Measurements from ENCODE around the gene PAPPA. TPM values are rescaled to one million over a fixed set of nuclear protein-coding genes. Genes with fewer than 3 reads are reported as not detected.

PAPPA gene
- total RNA-seq, 1 donor from 2014 or later: 1.3 TPM

DNA sequence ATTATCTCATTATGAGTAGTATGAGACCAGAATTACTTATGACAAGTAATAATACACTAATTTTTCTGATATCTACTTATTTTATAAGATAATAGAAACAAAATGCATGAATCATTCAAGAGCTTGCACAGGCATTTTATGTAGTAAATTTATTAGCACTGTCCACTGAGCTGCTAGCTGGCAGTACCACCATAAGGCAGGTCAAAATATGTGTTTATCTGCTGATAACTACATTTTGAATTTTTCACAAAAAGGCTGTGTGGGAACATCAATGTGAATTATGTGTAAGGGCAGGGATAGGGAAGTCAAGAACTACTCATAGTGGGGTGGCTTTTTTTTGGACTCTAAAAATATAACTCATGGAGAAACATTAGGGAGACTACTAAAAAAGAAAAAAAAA is 249.6 kb downstream of the PAPPA start:
- FAIRE-seq (no peak), DNase-seq (ENCODE audit: low read depth) (no peak)
- Histone ChIP-seq H3K36me3 (ENCODE audit: control insufficient read depth, insufficient read depth, low read length) (no peaks in the 10 kb centered on the region), H3K4me3 (ENCODE audit: low read depth, low read length) (no peak overlapping the region), H3K27me3 (ENCODE audit: control insufficient read depth, insufficient read depth, low read length) (peaks cover 2% of the 10 kb centered on the region)
- TF ChIP-seq, protein P1, sequence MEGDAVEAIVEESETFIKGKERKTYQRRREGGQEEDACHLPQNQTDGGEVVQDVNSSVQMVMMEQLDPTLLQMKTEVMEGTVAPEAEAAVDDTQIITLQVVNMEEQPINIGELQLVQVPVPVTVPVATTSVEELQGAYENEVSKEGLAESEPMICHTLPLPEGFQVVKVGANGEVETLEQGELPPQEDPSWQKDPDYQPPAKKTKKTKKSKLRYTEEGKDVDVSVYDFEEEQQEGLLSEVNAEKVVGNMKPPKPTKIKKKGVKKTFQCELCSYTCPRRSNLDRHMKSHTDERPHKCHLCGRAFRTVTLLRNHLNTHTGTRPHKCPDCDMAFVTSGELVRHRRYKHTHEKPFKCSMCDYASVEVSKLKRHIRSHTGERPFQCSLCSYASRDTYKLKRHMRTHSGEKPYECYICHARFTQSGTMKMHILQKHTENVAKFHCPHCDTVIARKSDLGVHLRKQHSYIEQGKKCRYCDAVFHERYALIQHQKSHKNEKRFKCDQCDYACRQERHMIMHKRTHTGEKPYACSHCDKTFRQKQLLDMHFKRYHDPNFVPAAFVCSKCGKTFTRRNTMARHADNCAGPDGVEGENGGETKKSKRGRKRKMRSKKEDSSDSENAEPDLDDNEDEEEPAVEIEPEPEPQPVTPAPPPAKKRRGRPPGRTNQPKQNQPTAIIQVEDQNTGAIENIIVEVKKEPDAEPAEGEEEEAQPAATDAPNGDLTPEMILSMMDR (IDR thresholded peaks at IDR 0.05; ENCODE audit: insufficient read depth, low read length, severe bottlenecking): no peak

DNA sequence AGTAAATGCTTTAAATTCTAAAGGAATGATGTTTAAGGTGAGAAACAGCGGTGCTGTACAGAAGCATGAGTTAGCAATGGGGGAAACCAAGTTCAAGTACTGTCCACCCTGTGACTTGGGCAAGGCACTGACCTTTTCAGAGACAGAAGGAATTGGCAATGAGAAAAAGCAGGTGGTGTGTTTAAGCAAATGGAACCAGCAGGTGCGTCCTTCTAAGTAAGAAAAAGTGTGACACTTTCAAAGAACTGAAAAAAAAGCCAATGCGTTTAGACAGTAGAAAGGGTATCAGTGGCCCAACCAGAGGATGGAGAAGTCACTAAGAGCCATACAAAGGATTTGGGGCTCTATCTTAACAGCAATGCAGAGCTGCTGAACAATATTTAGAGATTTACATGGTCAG is 250.6 kb downstream of the PAPPA start:
- TF ChIP-seq, protein P1 (IDR thresholded peaks at IDR 0.05; ENCODE audit: insufficient read depth, low read length, severe bottlenecking): no peak
- H3K4me3 ChIP-seq (ENCODE audit: low read depth, low read length): no peak overlapping the region
- DNase-seq (ENCODE audit: low read depth) (no peak), FAIRE-seq (no peak)
- peaks cover 2% of the 10 kb centered on the region for H3K27me3 ChIP-seq (ENCODE audit: control insufficient read depth, insufficient read depth, low read length)
- H3K36me3 ChIP-seq (ENCODE audit: control insufficient read depth, insufficient read depth, low read length): no peaks in the 10 kb centered on the region

DNA sequence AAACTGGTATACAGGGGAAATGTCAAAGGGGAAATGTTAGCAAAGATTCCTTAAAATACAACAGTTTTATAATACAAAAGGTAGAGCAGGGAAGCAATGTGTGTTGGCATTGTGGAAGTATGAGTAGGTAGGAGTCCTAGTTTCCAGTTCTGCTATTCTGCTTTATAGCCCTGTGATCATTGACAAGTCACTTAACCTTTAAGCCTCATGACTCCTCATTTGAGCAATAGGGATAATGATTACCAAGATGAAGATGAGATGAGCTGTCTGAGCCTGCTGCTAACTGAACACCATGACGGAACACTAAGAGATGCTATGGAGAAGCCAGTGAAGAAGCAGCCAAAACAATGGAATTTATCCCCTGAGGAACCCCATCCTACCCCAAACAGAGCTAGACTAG is 251.7 kb downstream of the PAPPA start:
- DNase-seq (ENCODE audit: low read depth): no peak
- H3K36me3 ChIP-seq (ENCODE audit: control insufficient read depth, insufficient read depth, low read length): no peaks in the 10 kb centered on the region
- TF ChIP-seq, protein P1 (IDR thresholded peaks at IDR 0.05; ENCODE audit: insufficient read depth, low read length, severe bottlenecking): no peak
- peaks cover 2% of the 10 kb centered on the region for H3K27me3 ChIP-seq (ENCODE audit: control insufficient read depth, insufficient read depth, low read length)
- no peak for FAIRE-seq
- H3K4me3 ChIP-seq (ENCODE audit: low read depth, low read length): no peak overlapping the region

DNA sequence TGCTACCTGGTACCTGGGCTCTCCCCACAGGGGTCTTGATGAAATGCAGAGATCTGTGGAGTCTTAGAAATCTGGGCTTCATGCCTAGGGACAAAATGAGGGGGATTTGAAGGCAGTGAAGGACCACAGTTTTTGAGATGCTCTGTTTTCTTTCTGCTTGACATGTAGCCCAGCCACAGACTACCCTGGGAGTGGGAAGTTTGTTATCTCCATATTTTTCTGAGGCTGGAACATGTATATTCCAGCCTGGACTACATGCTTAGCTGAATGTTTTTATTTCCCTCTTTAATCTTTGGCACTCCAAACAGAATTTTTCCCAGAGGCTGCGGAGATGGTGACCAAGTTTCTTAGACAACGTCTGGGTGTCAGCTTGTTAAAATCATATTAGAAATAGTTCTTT is 252.9 kb downstream of the PAPPA start:
- peaks cover 2% of the 10 kb centered on the region for H3K27me3 ChIP-seq (ENCODE audit: control insufficient read depth, insufficient read depth, low read length)
- no peak for DNase-seq (ENCODE audit: low read depth)
- no peak for FAIRE-seq
- no peak overlapping the region for H3K4me3 ChIP-seq (ENCODE audit: low read depth, low read length)
- TF ChIP-seq, protein P1 (IDR thresholded peaks at IDR 0.05; ENCODE audit: insufficient read depth, low read length, severe bottlenecking): no peak
- no peaks in the 10 kb centered on the region for H3K36me3 ChIP-seq (ENCODE audit: control insufficient read depth, insufficient read depth, low read length)

DNA sequence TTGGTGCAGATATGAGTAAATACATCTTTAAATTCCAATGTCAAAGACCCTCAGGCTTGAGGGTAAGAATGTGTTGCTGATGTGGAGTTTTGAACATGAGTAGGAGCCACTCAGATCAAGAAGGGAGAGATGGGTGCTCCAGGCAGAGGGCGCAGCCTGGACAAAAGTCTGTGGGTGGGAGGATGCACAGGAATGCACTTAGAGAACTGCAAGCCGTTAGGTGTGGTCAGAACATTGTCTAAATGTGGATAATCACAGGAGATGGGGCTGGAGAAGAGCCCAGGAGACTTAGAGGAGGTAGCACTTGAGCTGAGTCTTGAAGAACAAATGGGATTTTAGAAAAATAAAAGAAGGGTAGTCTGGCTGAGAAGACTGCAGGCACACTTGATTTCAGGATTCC is 255.5 kb downstream of the PAPPA start:
- peaks cover 2% of the 10 kb centered on the region for H3K27me3 ChIP-seq (ENCODE audit: control insufficient read depth, insufficient read depth, low read length)
- no peak for FAIRE-seq

DNA sequence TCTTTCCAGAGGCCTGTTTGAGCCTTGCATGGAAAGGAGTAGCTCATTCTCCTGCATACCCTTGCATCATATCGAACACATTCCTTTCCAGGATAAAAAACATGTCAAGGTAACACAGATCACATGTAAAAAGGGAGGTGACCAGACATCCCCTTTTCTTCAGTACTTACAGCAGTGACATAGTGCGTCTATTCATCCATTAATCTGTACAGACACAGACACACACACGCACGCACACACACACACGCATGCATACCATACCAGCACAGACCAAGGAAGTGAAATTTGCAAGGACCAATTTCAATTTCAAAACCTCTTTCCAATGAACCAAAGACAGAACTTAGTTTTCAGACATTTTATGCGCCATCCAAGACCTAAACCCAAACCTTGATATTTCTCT is 256.0 kb downstream of the PAPPA start:
- DNase-seq (ENCODE audit: low read depth) (no peak), FAIRE-seq (peak; percentile 55)
- H3K27me3 ChIP-seq (ENCODE audit: control insufficient read depth, insufficient read depth, low read length): peaks cover 2% of the 10 kb centered on the region
- no peak overlapping the region for H3K4me3 ChIP-seq (ENCODE audit: low read depth, low read length)
- no peaks in the 10 kb centered on the region for H3K36me3 ChIP-seq (ENCODE audit: control insufficient read depth, insufficient read depth, low read length)
- TF ChIP-seq, protein P1 (IDR thresholded peaks at IDR 0.05; ENCODE audit: insufficient read depth, low read length, severe bottlenecking): no peak

More for the DNA sequence above, 255.5 kb downstream of the PAPPA start:
- TF ChIP-seq, protein P1 (IDR thresholded peaks at IDR 0.05; ENCODE audit: insufficient read depth, low read length, severe bottlenecking): no peak
- Histone ChIP-seq H3K36me3 (ENCODE audit: control insufficient read depth, insufficient read depth, low read length) (no peaks in the 10 kb centered on the region), H3K4me3 (ENCODE audit: low read depth, low read length) (no peak overlapping the region)
- no peak for DNase-seq (ENCODE audit: low read depth)
